Psoas muscle (tissue), 8 donors: ENCODE measurements around the gene RNF17. TPM values are rescaled to one million over a fixed set of nuclear protein-coding genes. Genes with fewer than 3 reads are reported as not detected.

Experiments
- ATAC-seq, 4 donors: fragments of 200-7000 bp; cut with Tn5 transposase; one replicate each; pipeline ENCODE4 v1.9.1; 2020; ENCODE audit warnings: moderate library complexity in 3 of 4, mild to moderate bottlenecking in 2 of 4
- DNase-seq, 2 donors: peaks; one replicate each; pipeline ENCODE4 v3.0.0-alpha.2; 2020
- H3K27ac ChIP-seq: fragments of 200-600 bp; one replicate; pipeline ENCODE4 v1.8.0; 2022
- H3K27me3 ChIP-seq, 3 donors: fragments of 200-600 bp in 1 of 3; one replicate each; pipeline versions ENCODE4 v1.6.1 to v1.8.0; 2013 to 2022; ENCODE audit warnings: low read length in 2 of 3, mild to moderate bottlenecking in 2 of 3, moderate library complexity in 1 of 3; ENCODE audit not compliant: insufficient read depth in 3 of 3
- H3K36me3 ChIP-seq, 2 donors: fragments of 200-600 bp in 1 of 2; one replicate each; pipeline versions ENCODE4 v1.6.1 to v1.8.0; 2013 to 2022; ENCODE audit warnings: low read depth in 1 of 2, mild to moderate bottlenecking in 1 of 2, moderate library complexity in 1 of 2; ENCODE audit not compliant: insufficient read depth in 1 of 2
- H3K4me1 ChIP-seq: fragments of 200-600 bp; one replicate; pipeline ENCODE4 v1.8.0; 2022
- H3K4me3 ChIP-seq: fragments of 200-600 bp; one replicate; pipeline ENCODE4 v1.8.0; 2022; ENCODE audit warnings: mild to moderate bottlenecking
- H3K9me3 ChIP-seq: fragments of 200-600 bp; one replicate; pipeline ENCODE4 v1.8.0; 2022
- CTCF ChIP-seq: fragments of 200-600 bp; IDR thresholded peaks from one replicate; pipeline ENCODE4 v1.8.0; 2022; ENCODE audit warnings: antibody characterized with exemption
- WGBS, 3 donors: extraction: QIAGEN DNeasy Blood & Tissue Kit; methylation state at CpG; one replicate each; pipeline versions ENCODE4 v1.1.6 to v1.1.7; 2013; 5-methylcytosine and 5-hydroxymethylcytosine counted together
- intact Hi-C, 2 donors: fragments of 100-400 bp; cut with DNase I; formaldehyde crosslinking; loops; one replicate each; pipeline versions ENCODE4 v1.11.0 to v1.14.2; 2022
- polyA plus RNA-seq, 3 donors: library from polyadenylated mRNA; stranded (reverse); fragments of 200-250 nt; gene quantifications; one replicate each; pipeline ENCODE4 v1.2.3, GENCODE V29; 2013
- total RNA-seq, 4 donors: library from RNA; stranded (reverse); fragmentation: NEBNext Ultra II Directional in 2 of 4; extraction: Animal tissue kit (Norgen Biotek cat#: 25700) in 2 of 4; gene quantifications; one replicate each; pipeline versions ENCODE4 v1.2.1 to v1.2.4, GENCODE V29; 2021 to 2023
- donor health status: healthy with polysubstance abuse.
- donor health status: DM: no; HTN: no; CAD: no; lungs with moderate emphysema.
- donor health status: Bipolar disorder and iron deficiency.
- donor health status: healthy.
- donor health status: DM: yes; HTN: yes; CAD: no.
- donor health status: DM: no; HTN: no; CAD: no.
- donor health status: DM: no; HTN: no; CAD: no.
- donor health status: DM: yes; HTN: yes; CAD: no.

Gene RNF17
- total and polyA plus RNA-seq, 7 donors, result 0.05 to 0.60 TPM; not detected in 5

- Histone ChIP-seq H3K4me3 (no peak overlapping the region), H3K27ac (no peak overlapping the region), H3K9me3 (no peaks in the 10 kb centered on the region), H3K4me1 (no peaks in the 10 kb centered on the region), H3K36me3 (no peaks in the 10 kb centered on the region), H3K27me3 (peaks cover 0 to 4% (median 2%) of the 10 kb centered on the region in 3 donors)
- no peak for TF ChIP-seq CTCF
- DNase-seq (no peak), ATAC-seq (no peak)
- WGBS, 3 donors, result 82 to 86% (median 83%) methylated on average over 8 of the region's 8 CpGs
- intact Hi-C loops, result no loop called here
Observed at GRCh38 chr13:24861617-24862362, 97.8 kb downstream of the RNF17 start.

GRCh38 chr13:24863748-24864540 is 100.0 kb downstream of the RNF17 start:
- H3K4me3 ChIP-seq, result no peak overlapping the region
- WGBS, 3 donors, result 74 to 79% (median 77%) methylated on average over 9 of the region's 9 CpGs
- H3K9me3 ChIP-seq, result no peaks in the 10 kb centered on the region
- no peaks in the 10 kb centered on the region for H3K4me1 ChIP-seq
- DNase-seq (no peak), ATAC-seq (no peak)
- peaks cover 0 to 4% (median 0%) of the 10 kb centered on the region in 3 donors for H3K27me3 ChIP-seq
- no peak overlapping the region for H3K27ac ChIP-seq
- intact Hi-C loops, result no loop called here
- no peak for TF ChIP-seq CTCF
- no peaks in the 10 kb centered on the region for H3K36me3 ChIP-seq

- H3K9me3 ChIP-seq, result no peaks in the 10 kb centered on the region
- no peaks in the 10 kb centered on the region for H3K36me3 ChIP-seq
- no peaks in the 10 kb centered on the region for H3K4me1 ChIP-seq
- TF ChIP-seq CTCF, result no peak
- WGBS, 3 donors, result 89 to 92% (median 90%) methylated on average over 2 of the region's 2 CpGs
- DNase-seq (no peak), ATAC-seq (no peak)
- intact Hi-C loops, result no loop called here
- H3K27me3 ChIP-seq, result peaks cover 0 to 4% (median 0%) of the 10 kb centered on the region in 3 donors
- H3K27ac ChIP-seq, result no peak overlapping the region
- H3K4me3 ChIP-seq, result no peak overlapping the region
Observed at GRCh38 chr13:24864579-24864978, 100.6 kb downstream of the RNF17 start.

GRCh38 chr13:24865163-24865953 is 101.4 kb downstream of the RNF17 start:
- H3K27ac ChIP-seq, result no peak overlapping the region
- H3K4me1 ChIP-seq, result no peaks in the 10 kb centered on the region
- 22 to 34% (median 23%) methylated on average over 5 of the region's 5 CpGs for WGBS, 3 donors
- H3K4me3 ChIP-seq, result no peak overlapping the region
- peaks cover 0 to 4% (median 0%) of the 10 kb centered on the region in 3 donors for H3K27me3 ChIP-seq
- intact Hi-C loops, result no loop called here
- DNase-seq, result no peak
- no peaks in the 10 kb centered on the region for H3K36me3 ChIP-seq
- no peak for ATAC-seq
- no peaks in the 10 kb centered on the region for H3K9me3 ChIP-seq
- no peak for TF ChIP-seq CTCF
